ENCODE results near the gene SNX4.

The SNX4 gene

GRCh38 chr3:125435231-125435630 is 84.8 kb downstream of the SNX4 start:
- H3K36me3 ChIP-seq (ENCODE audit: insufficient read depth, low read length): no peaks in the 10 kb centered on the region
- no peak for TF ChIP-seq EZH2 (IDR thresholded peaks at IDR 0.05; ENCODE audit: borderline replicate concordance, low read length)
- TF ChIP-seq, protein P1, sequence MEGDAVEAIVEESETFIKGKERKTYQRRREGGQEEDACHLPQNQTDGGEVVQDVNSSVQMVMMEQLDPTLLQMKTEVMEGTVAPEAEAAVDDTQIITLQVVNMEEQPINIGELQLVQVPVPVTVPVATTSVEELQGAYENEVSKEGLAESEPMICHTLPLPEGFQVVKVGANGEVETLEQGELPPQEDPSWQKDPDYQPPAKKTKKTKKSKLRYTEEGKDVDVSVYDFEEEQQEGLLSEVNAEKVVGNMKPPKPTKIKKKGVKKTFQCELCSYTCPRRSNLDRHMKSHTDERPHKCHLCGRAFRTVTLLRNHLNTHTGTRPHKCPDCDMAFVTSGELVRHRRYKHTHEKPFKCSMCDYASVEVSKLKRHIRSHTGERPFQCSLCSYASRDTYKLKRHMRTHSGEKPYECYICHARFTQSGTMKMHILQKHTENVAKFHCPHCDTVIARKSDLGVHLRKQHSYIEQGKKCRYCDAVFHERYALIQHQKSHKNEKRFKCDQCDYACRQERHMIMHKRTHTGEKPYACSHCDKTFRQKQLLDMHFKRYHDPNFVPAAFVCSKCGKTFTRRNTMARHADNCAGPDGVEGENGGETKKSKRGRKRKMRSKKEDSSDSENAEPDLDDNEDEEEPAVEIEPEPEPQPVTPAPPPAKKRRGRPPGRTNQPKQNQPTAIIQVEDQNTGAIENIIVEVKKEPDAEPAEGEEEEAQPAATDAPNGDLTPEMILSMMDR (IDR thresholded peaks at IDR 0.05; ENCODE audit: low read length): no peak
- H3K4me1 ChIP-seq (ENCODE audit: insufficient read depth, low read length, severe bottlenecking): no peaks in the 10 kb centered on the region
- no peak overlapping the region for H3K4me3 ChIP-seq (ENCODE audit: low read depth, low read length, poor library complexity, severe bottlenecking)
- no peak overlapping the region for H2AFZ ChIP-seq (ENCODE audit: low read length)
- H3K9me2 ChIP-seq (ENCODE audit: low read depth, low read length): no peaks in the 10 kb centered on the region
- no peaks in the 10 kb centered on the region for H4K20me1 ChIP-seq (ENCODE audit: insufficient read depth, low read length)
- H3K27me3 ChIP-seq (ENCODE audit: insufficient read depth, low read length): peaks cover 6% of the 10 kb centered on the region; the same call in 1 of the 2 replicates
- H3K27ac ChIP-seq (ENCODE audit: low read depth, low read length, poor library complexity, severe bottlenecking): no peak overlapping the region
- no peaks in the 10 kb centered on the region for H3K9me3 ChIP-seq (ENCODE audit: low read length)
- H3F3A ChIP-seq (ENCODE audit: insufficient read depth, low read length): no peaks in the 10 kb centered on the region
- no peaks in the 10 kb centered on the region for H3K79me2 ChIP-seq (ENCODE audit: insufficient read depth, low read length)
- no peak overlapping the region for H3K4me2 ChIP-seq (ENCODE audit: low read length)
- no peak overlapping the region for H3K9ac ChIP-seq (ENCODE audit: low read length)

DNA sequence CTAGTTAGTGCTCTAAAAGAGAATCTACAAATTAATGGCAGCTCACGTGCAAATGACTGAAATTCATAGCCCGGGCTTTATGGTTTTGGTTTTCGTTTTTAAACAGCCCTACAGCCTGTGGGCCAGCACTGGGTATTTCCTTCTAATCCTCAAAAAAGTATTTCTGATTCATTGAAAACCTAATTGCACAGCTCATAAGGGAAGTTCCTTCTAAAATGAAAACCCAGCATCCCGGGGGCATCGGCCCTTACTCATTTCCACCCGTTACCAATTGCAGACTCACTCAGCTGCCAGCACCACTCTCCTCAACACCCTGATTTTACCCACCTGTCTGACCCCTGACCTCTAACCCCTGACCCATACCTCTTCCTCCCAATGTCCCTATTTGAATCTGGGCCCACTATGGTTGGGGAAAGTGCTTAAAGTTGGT is 85.4 kb downstream of the SNX4 start:
- Histone ChIP-seq H2AFZ (ENCODE audit: low read length) (no peak overlapping the region), H4K20me1 (ENCODE audit: insufficient read depth, low read length) (no peaks in the 10 kb centered on the region), H3K9me2 (ENCODE audit: low read depth, low read length) (no peaks in the 10 kb centered on the region), H3K27me3 (ENCODE audit: insufficient read depth, low read length) (peaks cover 6% of the 10 kb centered on the region; the same call in 1 of the 2 replicates), H3K4me3 (ENCODE audit: low read depth, low read length, poor library complexity, severe bottlenecking) (no peak overlapping the region), H3K4me1 (ENCODE audit: insufficient read depth, low read length, severe bottlenecking) (no peaks in the 10 kb centered on the region), H3K4me2 (ENCODE audit: low read length) (no peak overlapping the region), H3K36me3 (ENCODE audit: insufficient read depth, low read length) (no peaks in the 10 kb centered on the region), H3K9me3 (ENCODE audit: low read length) (no peaks in the 10 kb centered on the region), H3K9ac (ENCODE audit: low read length) (no peak overlapping the region), H3K79me2 (ENCODE audit: insufficient read depth, low read length) (no peaks in the 10 kb centered on the region), H3K27ac (ENCODE audit: low read depth, low read length, poor library complexity, severe bottlenecking) (no peak overlapping the region), H3F3A (ENCODE audit: insufficient read depth, low read length) (no peaks in the 10 kb centered on the region)
- TF ChIP-seq, protein P1 (IDR thresholded peaks at IDR 0.05; ENCODE audit: low read length): no peak
- no peak for TF ChIP-seq EZH2 (IDR thresholded peaks at IDR 0.05; ENCODE audit: borderline replicate concordance, low read length)

GRCh38 chr3:125433611-125434041 is 86.4 kb downstream of the SNX4 start:
- Histone ChIP-seq H3F3A (ENCODE audit: insufficient read depth, low read length) (no peaks in the 10 kb centered on the region), H2AFZ (ENCODE audit: low read length) (no peak overlapping the region), H3K27me3 (ENCODE audit: insufficient read depth, low read length) (peaks cover 6% of the 10 kb centered on the region; the same call in 1 of the 2 replicates), H3K4me1 (ENCODE audit: insufficient read depth, low read length, severe bottlenecking) (no peaks in the 10 kb centered on the region), H3K9me2 (ENCODE audit: low read depth, low read length) (no peaks in the 10 kb centered on the region), H3K79me2 (ENCODE audit: insufficient read depth, low read length) (no peaks in the 10 kb centered on the region), H3K4me3 (ENCODE audit: low read depth, low read length, poor library complexity, severe bottlenecking) (no peak overlapping the region), H3K4me2 (ENCODE audit: low read length) (no peak overlapping the region), H3K9ac (ENCODE audit: low read length) (no peak overlapping the region), H4K20me1 (ENCODE audit: insufficient read depth, low read length) (no peaks in the 10 kb centered on the region), H3K36me3 (ENCODE audit: insufficient read depth, low read length) (no peaks in the 10 kb centered on the region), H3K27ac (ENCODE audit: low read depth, low read length, poor library complexity, severe bottlenecking) (no peak overlapping the region), H3K9me3 (ENCODE audit: low read length) (no peaks in the 10 kb centered on the region)
- TF ChIP-seq, protein P1 (IDR thresholded peaks at IDR 0.05; ENCODE audit: low read length): no peak
- TF ChIP-seq EZH2 (IDR thresholded peaks at IDR 0.05; ENCODE audit: borderline replicate concordance, low read length): no peak
